HepG2 (cell line): ENCODE results near the gene NBEAL2. TPM values are rescaled to one million over a fixed set of nuclear protein-coding genes. Genes with fewer than 3 reads are reported as not detected.

Experiments used
- MYC ChIP-seq: sonication (generic); formaldehyde crosslinking; IDR thresholded peaks from 2 replicates; pipeline ENCODE4 v1.9.0; 2021; ENCODE audit warnings: missing genetic modification reagents, borderline replicate concordance
- SRSF4 ChIP-seq: fragments of 200-400 bp; formaldehyde crosslinking; IDR thresholded peaks from one replicate; pipeline ENCODE4 v1.6.1; 2018; ENCODE audit warnings: mild to moderate bottlenecking, low read depth, low read length, moderate library complexity; ENCODE audit not compliant: poor library complexity, severe bottlenecking
- ZSCAN29 ChIP-seq: sonication (generic); formaldehyde crosslinking; conservative IDR thresholded peaks from 2 replicates; pipeline ENCODE4 v1.4.0; 2020; ENCODE audit warnings: mild to moderate bottlenecking, missing genetic modification reagents
- polyA plus RNA-seq, 8 experiments: library from polyadenylated mRNA; depleted of rRNA in 3 of 8; stranded (reverse) in 7 of 8; unstranded in 1 of 8; fragments of >200 nt; fragmentation: Illumina TruSeq in 4 of 8; extraction: Trizol in 4 of 8; gene quantifications; 2 replicates each; pipeline versions ENCODE4 v1.2.1 to v1.2.3, GENCODE V29; 2011 to 2016; ENCODE audit warnings: low read depth in 4 of 8, missing spikeins in 1 of 8, mixed read lengths in 1 of 8; ENCODE audit not compliant: insufficient read depth in 1 of 8
- total RNA-seq, 5 experiments: library from RNA; depleted of rRNA; stranded (reverse); fragments of >200 nt; fragmentation: Illumina TruSeq; extraction: Trizol; gene quantifications; 2 replicates each; pipeline ENCODE4 v1.2.3, GENCODE V29; 2016; ENCODE audit warnings: low read depth in 1 of 5
- TF ChIP-seq, protein P1 (sequence below): sonication (generic); formaldehyde crosslinking; IDR thresholded peaks from 2 replicates; pipeline ENCODE4 v1.4.0; 2020; ENCODE audit warnings: mild to moderate bottlenecking, missing genetic modification reagents

NBEAL2 gene
- total and polyA plus RNA-seq, 2 of the 13 experiments (the other 11 are each of a cell fraction or from before 2014, with no cell fraction given): 9.7 to 12.4 TPM

- TF ChIP-seq, protein P1, sequence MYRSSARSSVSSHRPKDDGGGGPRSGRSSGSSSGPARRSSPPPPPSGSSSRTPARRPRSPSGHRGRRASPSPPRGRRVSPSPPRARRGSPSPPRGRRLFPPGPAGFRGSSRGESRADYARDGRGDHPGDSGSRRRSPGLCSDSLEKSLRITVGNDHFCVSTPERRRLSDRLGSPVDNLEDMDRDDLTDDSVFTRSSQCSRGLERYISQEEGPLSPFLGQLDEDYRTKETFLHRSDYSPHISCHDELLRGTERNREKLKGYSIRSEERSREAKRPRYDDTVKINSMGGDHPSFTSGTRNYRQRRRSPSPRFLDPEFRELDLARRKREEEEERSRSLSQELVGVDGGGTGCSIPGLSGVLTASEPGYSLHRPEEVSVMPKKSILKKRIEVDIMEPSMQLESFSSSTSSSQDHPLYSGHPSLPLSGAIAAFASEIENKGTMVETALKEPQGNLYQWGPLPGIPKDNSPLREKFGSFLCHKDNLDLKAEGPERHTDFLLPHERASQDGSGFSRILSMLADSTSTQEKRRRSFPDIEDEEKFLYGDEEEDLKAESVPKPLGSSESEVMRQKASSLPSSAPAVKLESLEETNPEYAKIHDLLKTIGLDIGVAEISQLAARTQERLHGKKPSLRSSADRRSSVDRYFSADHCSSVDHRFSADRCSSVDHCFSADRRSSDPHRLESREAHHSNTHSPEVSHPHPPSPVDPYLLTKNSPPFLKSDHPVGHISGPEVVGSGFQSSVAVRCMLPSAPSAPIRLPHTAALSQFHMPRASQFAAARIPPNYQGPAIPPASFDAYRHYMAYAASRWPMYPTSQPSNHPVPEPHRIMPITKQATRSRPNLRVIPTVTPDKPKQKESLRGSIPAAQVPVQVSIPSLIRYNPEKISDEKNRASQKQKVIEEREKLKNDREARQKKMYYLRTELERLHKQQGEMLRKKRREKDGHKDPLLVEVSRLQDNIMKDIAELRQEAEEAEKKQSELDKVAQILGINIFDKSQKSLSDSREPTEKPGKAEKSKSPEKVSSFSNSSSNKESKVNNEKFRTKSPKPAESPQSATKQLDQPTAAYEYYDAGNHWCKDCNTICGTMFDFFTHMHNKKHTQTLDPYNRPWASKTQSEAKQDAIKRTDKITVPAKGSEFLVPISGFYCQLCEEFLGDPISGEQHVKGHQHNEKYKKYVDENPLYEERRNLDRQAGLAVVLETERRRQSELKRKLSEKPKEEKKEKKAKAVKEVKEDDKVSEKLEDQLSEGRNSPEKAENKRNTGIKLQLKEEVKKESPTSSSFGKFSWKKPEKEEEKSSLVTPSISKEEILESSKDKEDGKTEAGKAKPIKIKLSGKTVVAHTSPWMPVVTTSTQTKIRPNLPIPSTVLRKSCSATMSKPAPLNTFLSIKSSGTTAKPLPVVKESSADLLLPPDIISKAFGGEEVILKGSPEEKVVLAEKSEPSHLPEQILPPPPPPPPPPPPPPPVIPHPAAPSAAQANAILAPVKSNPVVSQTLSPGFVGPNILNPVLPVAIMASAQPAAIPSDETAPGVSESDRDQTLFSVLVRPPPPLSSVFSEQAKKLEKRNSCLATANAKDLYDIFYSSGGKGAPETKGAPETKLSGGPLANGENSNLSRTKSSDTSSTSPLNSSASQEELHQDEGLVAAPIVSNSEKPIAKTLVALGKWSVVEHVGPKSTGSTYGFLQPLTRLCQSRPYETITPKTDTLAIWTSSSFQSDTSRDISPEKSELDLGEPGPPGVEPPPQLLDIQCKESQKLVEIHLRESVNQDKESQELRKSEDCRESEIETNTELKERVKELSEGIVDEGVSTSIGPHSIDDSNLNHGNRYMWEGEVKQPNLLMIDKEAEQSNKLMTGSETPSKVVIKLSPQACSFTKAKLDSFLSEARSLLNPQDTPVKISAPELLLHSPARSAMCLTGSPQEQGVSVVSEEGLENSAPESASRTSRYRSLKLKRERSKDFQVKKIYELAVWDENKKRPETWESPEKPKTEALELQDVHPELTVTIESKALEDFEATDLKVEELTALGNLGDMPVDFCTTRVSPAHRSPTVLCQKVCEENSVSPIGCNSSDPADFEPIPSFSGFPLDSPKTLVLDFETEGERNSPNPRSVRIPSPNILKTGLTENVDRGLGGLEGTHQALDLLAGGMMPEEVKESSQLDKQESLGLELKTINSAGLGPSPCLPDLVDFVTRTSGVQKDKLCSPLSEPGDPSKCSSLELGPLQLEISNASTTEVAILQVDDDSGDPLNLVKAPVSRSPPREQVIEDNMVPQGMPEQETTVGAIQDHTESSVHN: no peak
- no peak for TF ChIP-seq MYC (CRISPR knock-in tag)
- TF ChIP-seq ZSCAN29 (CRISPR knock-in tag): no peak
- TF ChIP-seq SRSF4: no peak
- TF ChIP-seq, all 625 proteins: peak for 0
Measured at GRCh38 chr3:46936733-46937250, 42.7 kb upstream of the NBEAL2 start (continued).
